SJCRH30 (cell line): Measurements from ENCODE around the gene EPC1. TPM values are rescaled to one million over a fixed set of nuclear protein-coding genes. Genes with fewer than 3 reads are reported as not detected.

Source experiments
- DNase-seq, 2 experiments: peaks; one replicate each; pipeline ENCODE4 v3.0.0-alpha.2; 2015 to 2020
- H3K27ac ChIP-seq: fragments of 250-450 bp; sonication (Bioruptor Pico); 2 replicates; pipeline ENCODE4 v1.5.1; 2020; ENCODE audit warnings: mild to moderate bottlenecking, moderate library complexity
- H3K27me3 ChIP-seq: fragments of 250-450 bp; sonication (Bioruptor Pico); 2 replicates; pipeline ENCODE4 v1.5.1; 2020; ENCODE audit warnings: mild to moderate bottlenecking, moderate library complexity
- H3K36me3 ChIP-seq: fragments of 250-450 bp; sonication (Bioruptor Pico); 2 replicates; pipeline ENCODE4 v1.5.1; 2020; ENCODE audit warnings: mild to moderate bottlenecking, moderate library complexity
- H3K4me1 ChIP-seq: fragments of 250-450 bp; sonication (Bioruptor Pico); 2 replicates; pipeline ENCODE4 v1.5.1; 2020; ENCODE audit warnings: mild to moderate bottlenecking, moderate library complexity
- H3K4me3 ChIP-seq: fragments of 250-450 bp; sonication (Bioruptor Pico); 2 replicates; pipeline ENCODE4 v1.5.1; 2020; ENCODE audit warnings: mild to moderate bottlenecking, moderate library complexity
- H3K9me3 ChIP-seq: fragments of 250-450 bp; sonication (Bioruptor Pico); replicated peaks from 2 replicates; pipeline ENCODE4 v1.5.1; 2020; ENCODE audit warnings: mild to moderate bottlenecking, moderate library complexity
- total RNA-seq: library from RNA; depleted of rRNA; stranded (reverse); fragments of >200 nt; shearing (Covaris generic); gene quantifications from 2 replicates; pipeline ENCODE4 v1.2.3, GENCODE V29; 2014

The EPC1 gene
- total RNA-seq, 1 experiment from 2014 or later: 29.6 TPM

GRCh38 chr10:32308027-32308603, 38.8 kb downstream of the EPC1 start:
- Histone ChIP-seq H3K27ac (no peak overlapping the region), H3K4me3 (no peak overlapping the region), H3K4me1 (no peaks in the 10 kb centered on the region), H3K27me3 (no peaks in the 10 kb centered on the region), H3K36me3 (peaks cover 24% of the 10 kb centered on the region), H3K9me3 (no peaks in the 10 kb centered on the region)
- DNase-seq: no peak

GRCh38 chr10:32307609-32308008, 39.3 kb downstream of the EPC1 start:
- DNase-seq: no peak
- H3K27me3 ChIP-seq: no peaks in the 10 kb centered on the region
- H3K4me1 ChIP-seq: no peaks in the 10 kb centered on the region
- no peaks in the 10 kb centered on the region for H3K9me3 ChIP-seq
- H3K36me3 ChIP-seq: peaks cover 29% of the 10 kb centered on the region
- H3K4me3 ChIP-seq: no peak overlapping the region
- H3K27ac ChIP-seq: no peak overlapping the region

- no peak for DNase-seq
- Histone ChIP-seq H3K9me3 (no peaks in the 10 kb centered on the region), H3K27me3 (no peaks in the 10 kb centered on the region), H3K36me3 (peaks cover 29% of the 10 kb centered on the region), H3K4me3 (no peak overlapping the region), H3K4me1 (no peaks in the 10 kb centered on the region), H3K27ac (no peak overlapping the region)
Observed at GRCh38 chr10:32299354-32299980, 47.5 kb downstream of the EPC1 start.

- Histone ChIP-seq H3K27ac (no peak overlapping the region), H3K4me1 (no peaks in the 10 kb centered on the region), H3K36me3 (peaks cover 17% of the 10 kb centered on the region), H3K9me3 (no peaks in the 10 kb centered on the region), H3K27me3 (no peaks in the 10 kb centered on the region), H3K4me3 (no peak overlapping the region)
- no peak for DNase-seq
Observed at GRCh38 chr10:32298075-32298812, 48.7 kb downstream of the EPC1 start.

- Histone ChIP-seq H3K27ac (no peak overlapping the region), H3K9me3 (no peaks in the 10 kb centered on the region), H3K4me1 (no peaks in the 10 kb centered on the region), H3K4me3 (no peak overlapping the region), H3K36me3 (peaks cover 14% of the 10 kb centered on the region), H3K27me3 (no peaks in the 10 kb centered on the region)
- no peak for DNase-seq
Observed at GRCh38 chr10:32295027-32295426, 51.9 kb downstream of the EPC1 start.

- Histone ChIP-seq H3K4me1 (no peaks in the 10 kb centered on the region), H3K27ac (no peak overlapping the region), H3K36me3 (peaks cover 16% of the 10 kb centered on the region), H3K27me3 (no peaks in the 10 kb centered on the region), H3K4me3 (no peak overlapping the region), H3K9me3 (no peaks in the 10 kb centered on the region)
- DNase-seq: no peak
Observed at GRCh38 chr10:32293581-32293980, 53.4 kb downstream of the EPC1 start.

GRCh38 chr10:32279795-32280194, 67.2 kb downstream of the EPC1 start:
- no peak for DNase-seq
- Histone ChIP-seq H3K27me3 (no peaks in the 10 kb centered on the region), H3K4me3 (no peak overlapping the region), H3K27ac (no peak overlapping the region), H3K4me1 (0 out of 2 replicates have a peak, but pooled peaks cover 1% of the 10 kb centered on the region), H3K9me3 (no peaks in the 10 kb centered on the region; the same call in 1 of the 2 replicates), H3K36me3 (peaks cover 75% of the 10 kb centered on the region)

GRCh38 chr10:32273336-32273735, 73.6 kb downstream of the EPC1 start:
- no peaks in the 10 kb centered on the region for H3K27me3 ChIP-seq

GRCh38 chr10:32271617-32272016, 75.3 kb downstream of the EPC1 start:
- Histone ChIP-seq H3K4me1 (0 out of 2 replicates have a peak, but pooled peaks cover 2% of the 10 kb centered on the region), H3K36me3 (peaks cover 83% of the 10 kb centered on the region), H3K27ac (no peak overlapping the region), H3K4me3 (no peak overlapping the region), H3K27me3 (no peaks in the 10 kb centered on the region), H3K9me3 (no peaks in the 10 kb centered on the region; the same call in 1 of the 2 replicates)
- DNase-seq: no peak

More at GRCh38 chr10:32273336-32273735, 73.6 kb downstream of the EPC1 start:
- Histone ChIP-seq H3K36me3 (peaks cover 80% of the 10 kb centered on the region), H3K9me3 (no peaks in the 10 kb centered on the region; the same call in 1 of the 2 replicates), H3K4me1 (0 out of 2 replicates have a peak, but pooled peaks cover 2% of the 10 kb centered on the region), H3K4me3 (no peak overlapping the region), H3K27ac (no peak overlapping the region)
- DNase-seq: no peak

- Histone ChIP-seq H3K27me3 (no peaks in the 10 kb centered on the region), H3K4me3 (no peak overlapping the region), H3K27ac (no peak overlapping the region), H3K9me3 (no peaks in the 10 kb centered on the region; the same call in 1 of the 2 replicates), H3K4me1 (no peaks in the 10 kb centered on the region), H3K36me3 (peaks cover 71% of the 10 kb centered on the region)
- no peak for DNase-seq
Observed at GRCh38 chr10:32269343-32270100, 77.4 kb downstream of the EPC1 start.

- no peaks in the 10 kb centered on the region for H3K27me3 ChIP-seq
- no peak overlapping the region for H3K4me3 ChIP-seq
- H3K9me3 ChIP-seq: no peaks in the 10 kb centered on the region; the same call in 1 of the 2 replicates
- H3K4me1 ChIP-seq: no peaks in the 10 kb centered on the region
- peaks cover 68% of the 10 kb centered on the region for H3K36me3 ChIP-seq
- peak; percentile 15 to 48 for DNase-seq
- H3K27ac ChIP-seq: no peak overlapping the region
Observed at GRCh38 chr10:32268788-32269187, 78.2 kb downstream of the EPC1 start.

GRCh38 chr10:32266979-32267378, 80.0 kb downstream of the EPC1 start:
- H3K27ac ChIP-seq: no peak overlapping the region
- H3K9me3 ChIP-seq: no peaks in the 10 kb centered on the region; the same call in 1 of the 2 replicates
- DNase-seq: no peak
- H3K4me1 ChIP-seq: no peaks in the 10 kb centered on the region
- H3K4me3 ChIP-seq: no peak overlapping the region
- no peaks in the 10 kb centered on the region for H3K27me3 ChIP-seq
- H3K36me3 ChIP-seq: peaks cover 50% of the 10 kb centered on the region

GRCh38 chr10:32266566-32266965, 80.4 kb downstream of the EPC1 start:
- H3K27ac ChIP-seq: no peak overlapping the region
- no peaks in the 10 kb centered on the region; the same call in 1 of the 2 replicates for H3K9me3 ChIP-seq
- no peak for DNase-seq
- no peaks in the 10 kb centered on the region for H3K4me1 ChIP-seq
- no peaks in the 10 kb centered on the region for H3K27me3 ChIP-seq
- peaks cover 46% of the 10 kb centered on the region for H3K36me3 ChIP-seq
- H3K4me3 ChIP-seq: no peak overlapping the region

- Histone ChIP-seq H3K4me1 (no peaks in the 10 kb centered on the region), H3K36me3 (peaks cover 39% of the 10 kb centered on the region), H3K27ac (no peak overlapping the region), H3K9me3 (no peaks in the 10 kb centered on the region; the same call in 1 of the 2 replicates), H3K27me3 (no peaks in the 10 kb centered on the region), H3K4me3 (no peak overlapping the region)
- DNase-seq: no peak
Observed at GRCh38 chr10:32265756-32266155, 81.2 kb downstream of the EPC1 start.
